Left renal cortex interstitium (tissue), 4 donors: ENCODE data around the gene RAB36. TPM values are rescaled to one million over a fixed set of nuclear protein-coding genes. Genes with fewer than 3 reads are reported as not detected.

Experiments used
- DNase-seq, 4 donors: peaks; one replicate each; pipeline ENCODE4 v3.0.0-alpha.2; 2013; ENCODE audit warnings: low read depth in 4 of 4, low spot score in 2 of 4, missing footprints in 1 of 4
- polyA plus RNA-seq, 4 donors: library from polyadenylated mRNA; unstranded; fragments of 120-200 nt; gene quantifications; one replicate each; pipeline ENCODE4 v1.2.1, GENCODE V29; 2013; ENCODE audit not compliant: insufficient read length in 4 of 4

RAB36 gene
- polyA plus RNA-seq, 4 donors, result 14.0 to 21.0 (median 16.3) TPM

GRCh38 chr22:23120415-23120899, 24.8 kb upstream of the RAB36 start:
- DNase-seq, result no peak

GRCh38 chr22:23121000-23121421, 24.3 kb upstream of the RAB36 start:
- DNase-seq, result no peak

- DNase-seq, result no peak
Observed at GRCh38 chr22:23121424-23121823, 23.9 kb upstream of the RAB36 start.

GRCh38 chr22:23122216-23122957, 22.9 kb upstream of the RAB36 start:
- no peak for DNase-seq

- no peak for DNase-seq
Observed at GRCh38 chr22:23122992-23123803, 22.1 kb upstream of the RAB36 start.

GRCh38 chr22:23123804-23124254, 21.4 kb upstream of the RAB36 start:
- no peak for DNase-seq

GRCh38 chr22:23124611-23125511, 20.4 kb upstream of the RAB36 start:
- DNase-seq, result no peak

GRCh38 chr22:23125512-23126103, 19.7 kb upstream of the RAB36 start:
- DNase-seq, result no peak

- no peak for DNase-seq
Observed at GRCh38 chr22:23126165-23127054, 18.9 kb upstream of the RAB36 start.

GRCh38 chr22:23127055-23127756, 18.1 kb upstream of the RAB36 start:
- no peak for DNase-seq

GRCh38 chr22:23127788-23128187, 17.5 kb upstream of the RAB36 start:
- no peak for DNase-seq

- DNase-seq, result peak in 3 of 4 donors; percentile 41 to 58 (median 44)
Observed at GRCh38 chr22:23128269-23129108, 16.8 kb upstream of the RAB36 start.

GRCh38 chr22:23129149-23129548, 16.1 kb upstream of the RAB36 start:
- DNase-seq, result no peak

GRCh38 chr22:23130697-23131096, 14.6 kb upstream of the RAB36 start:
- DNase-seq, result no peak

GRCh38 chr22:23131931-23132330, 13.3 kb upstream of the RAB36 start:
- DNase-seq, result no peak

GRCh38 chr22:23132376-23133091, 12.7 kb upstream of the RAB36 start:
- no peak for DNase-seq

GRCh38 chr22:23133922-23134321, 11.4 kb upstream of the RAB36 start:
- no peak for DNase-seq
